DOHH2 (cell line): Measurements from ENCODE around the gene PRKCG.

Experiments
- H3F3A ChIP-seq: fragments of 200-600 bp; sonication (generic), shearing (Covaris generic); 2 replicates; pipeline ENCODE4 v1.6.0; 2016; ENCODE audit warnings: antibody characterized with exemption, mild to moderate bottlenecking; ENCODE audit not compliant: control insufficient read depth, insufficient read depth
- H3K27ac ChIP-seq: fragments of 200-600 bp; sonication (generic); 2 replicates; pipeline ENCODE4 v1.5.1; 2014; ENCODE audit warnings: low read depth, mild to moderate bottlenecking, low read length, moderate library complexity
- H3K27me3 ChIP-seq: fragments of 200-600 bp; sonication (generic); 2 replicates; pipeline ENCODE4 v1.6.1; 2014; ENCODE audit warnings: mild to moderate bottlenecking, low read length, mixed read lengths; ENCODE audit not compliant: control insufficient read depth
- H3K36me3 ChIP-seq: fragments of 200-600 bp; sonication (generic); 2 replicates; pipeline ENCODE4 v1.6.1; 2014; ENCODE audit warnings: mild to moderate bottlenecking, low read length, moderate library complexity, mixed read lengths; ENCODE audit not compliant: control insufficient read depth
- H3K4me1 ChIP-seq: fragments of 200-600 bp; sonication (generic); 2 replicates; pipeline ENCODE4 v1.6.1; 2014; ENCODE audit warnings: mild to moderate bottlenecking, low read length, mixed read lengths; ENCODE audit not compliant: control insufficient read depth
- H3K4me2 ChIP-seq: fragments of 200-600 bp; sonication (generic); 2 replicates; pipeline ENCODE4 v1.6.0; 2014; ENCODE audit warnings: mild to moderate bottlenecking, low read length, moderate library complexity
- H3K4me3 ChIP-seq: fragments of 200-600 bp; sonication (generic); 2 replicates; pipeline ENCODE4 v1.5.1; 2014; ENCODE audit warnings: mild to moderate bottlenecking, low read length, mixed read lengths
- H3K79me2 ChIP-seq: fragments of 200-600 bp; sonication (generic); 2 replicates; pipeline ENCODE4 v1.6.1; 2014; ENCODE audit warnings: mild to moderate bottlenecking, low read length, mixed read lengths; ENCODE audit not compliant: control insufficient read depth
- H3K9me2 ChIP-seq: fragments of 200-600 bp; sonication (generic); replicated peaks from 2 replicates; pipeline ENCODE4 v1.6.1; 2014; ENCODE audit warnings: mild to moderate bottlenecking, low read length, mixed read lengths; ENCODE audit not compliant: control insufficient read depth
- H3K9me3 ChIP-seq: fragments of 200-600 bp; sonication (generic); 2 replicates; pipeline ENCODE4 v1.6.1; 2014; ENCODE audit warnings: antibody characterized with exemption, low read length, mixed read lengths; ENCODE audit not compliant: control insufficient read depth, insufficient read depth
- H4K20me1 ChIP-seq: fragments of 200-600 bp; sonication (generic); 2 replicates; pipeline ENCODE4 v1.6.0; 2014; ENCODE audit warnings: low read depth, mild to moderate bottlenecking, antibody characterized with exemption, low read length, moderate library complexity; ENCODE audit not compliant: control insufficient read depth, insufficient read depth
- CTCF ChIP-seq: fragments of 200-600 bp; sonication (generic); IDR thresholded peaks from one replicate; pipeline ENCODE4 v1.5.1; 2014; ENCODE audit warnings: antibody characterized with exemption, mild to moderate bottlenecking, low read depth, low read length; ENCODE audit not compliant: poor library complexity, severe bottlenecking
- EZH2phosphoT487 ChIP-seq: fragments of 200-600 bp; sonication (generic); IDR thresholded peaks from 2 replicates; pipeline ENCODE4 v1.6.1; 2017; ENCODE audit warnings: borderline replicate concordance, mild to moderate bottlenecking, antibody characterized with exemption, low read length, moderate library complexity, mixed read lengths

Gene PRKCG

GRCh38 chr19:53903055-53903680 is 21.2 kb downstream of the PRKCG start:
- H3K4me2 ChIP-seq, result no peak overlapping the region
- TF ChIP-seq EZH2phosphoT487, result no peak
- TF ChIP-seq CTCF, result no peak
- H3K27me3 ChIP-seq, result no peaks in the 10 kb centered on the region
- H3K9me3 ChIP-seq, result no peaks in the 10 kb centered on the region
- no peak overlapping the region for H3K4me3 ChIP-seq
- no peaks in the 10 kb centered on the region for H4K20me1 ChIP-seq
- H3K36me3 ChIP-seq, result no peaks in the 10 kb centered on the region
- H3K9me2 ChIP-seq, result no peaks in the 10 kb centered on the region
- H3K27ac ChIP-seq, result no peak overlapping the region
- H3K4me1 ChIP-seq, result no peaks in the 10 kb centered on the region
- H3K79me2 ChIP-seq, result no peaks in the 10 kb centered on the region
- H3F3A ChIP-seq, result no peaks in the 10 kb centered on the region

GRCh38 chr19:53904909-53905308 is 22.9 kb downstream of the PRKCG start:
- Histone ChIP-seq H3F3A (no peaks in the 10 kb centered on the region), H3K4me3 (no peak overlapping the region), H3K36me3 (no peaks in the 10 kb centered on the region), H4K20me1 (no peaks in the 10 kb centered on the region), H3K27me3 (no peaks in the 10 kb centered on the region), H3K4me1 (no peaks in the 10 kb centered on the region), H3K27ac (no peak overlapping the region), H3K79me2 (no peaks in the 10 kb centered on the region), H3K9me2 (no peaks in the 10 kb centered on the region), H3K4me2 (no peak overlapping the region), H3K9me3 (no peaks in the 10 kb centered on the region)
- TF ChIP-seq CTCF (no peak), EZH2phosphoT487 (no peak)

- Histone ChIP-seq H3K4me2 (no peak overlapping the region), H3K27me3 (no peaks in the 10 kb centered on the region), H3K27ac (no peak overlapping the region), H3K4me1 (no peaks in the 10 kb centered on the region), H3F3A (no peaks in the 10 kb centered on the region), H3K9me2 (no peaks in the 10 kb centered on the region), H3K36me3 (no peaks in the 10 kb centered on the region), H4K20me1 (no peaks in the 10 kb centered on the region), H3K9me3 (no peaks in the 10 kb centered on the region), H3K79me2 (no peaks in the 10 kb centered on the region), H3K4me3 (no peak overlapping the region)
- TF ChIP-seq CTCF (no peak), EZH2phosphoT487 (no peak)
Observed at GRCh38 chr19:53905787-53906186, 23.8 kb downstream of the PRKCG start.
